GM23338 (cell line): ENCODE data around the gene NR4A2.

Experiments used
- CREB1 ChIP-seq: fragments of 250-450 bp; sonication (Bioruptor Pico); IDR thresholded peaks from 2 replicates; pipeline ENCODE4 v1.5.0; 2020; ENCODE audit warnings: low read depth, mild to moderate bottlenecking, moderate library complexity
- CTCF ChIP-seq, 2 experiments: fragments of 200-600 bp in 1 of 2; sonication (generic) in 1 of 2; conservative IDR thresholded peaks; 2 replicates each; pipeline versions ENCODE4 v1.5.1 to v1.6.1; 2016 to 2017; ENCODE audit warnings: antibody characterized with exemption in 2 of 2, low read depth in 2 of 2, mild to moderate bottlenecking in 2 of 2, moderate library complexity in 1 of 2
- ETS1 ChIP-seq: IDR thresholded peaks from 2 replicates; pipeline ENCODE4 v1.6.1; 2016; ENCODE audit warnings: antibody characterized with exemption
- EZH2 ChIP-seq: fragments of 200-600 bp; sonication (generic); IDR thresholded peaks from one replicate; pipeline ENCODE4 v1.8.0; 2017; ENCODE audit warnings: antibody characterized with exemption, mild to moderate bottlenecking, low read depth; ENCODE audit not compliant: unreplicated experiment
- EZH2phosphoT487 ChIP-seq: fragments of 200-600 bp; sonication (generic); IDR thresholded peaks from one replicate; pipeline ENCODE4 v1.8.1; 2018; ENCODE audit warnings: antibody characterized with exemption; ENCODE audit not compliant: unreplicated experiment
- JUNB ChIP-seq: IDR thresholded peaks from one replicate; pipeline ENCODE4 v1.6.1; 2016; ENCODE audit warnings: antibody characterized with exemption; ENCODE audit not compliant: unreplicated experiment
- NANOG ChIP-seq: IDR thresholded peaks from 2 replicates; pipeline ENCODE4 v1.6.1; 2016; ENCODE audit warnings: antibody characterized with exemption, borderline replicate concordance
- POLR2AphosphoS5 ChIP-seq: IDR thresholded peaks from 2 replicates; pipeline ENCODE4 v1.6.1; 2016; ENCODE audit warnings: antibody characterized with exemption, low read depth
- REST ChIP-seq: IDR thresholded peaks from one replicate; pipeline ENCODE4 v1.6.1; 2018; ENCODE audit warnings: antibody characterized with exemption; ENCODE audit not compliant: unreplicated experiment
- STAT1 ChIP-seq: IDR thresholded peaks from one replicate; pipeline ENCODE4 v1.6.1; 2016; ENCODE audit warnings: antibody characterized with exemption; ENCODE audit not compliant: unreplicated experiment
- ZNF114 ChIP-seq: fragments of 250-450 bp; sonication (Bioruptor Pico); IDR thresholded peaks from 2 replicates; pipeline ENCODE4 v1.5.0; 2020; ENCODE audit warnings: mild to moderate bottlenecking, moderate library complexity
- ZNF462 ChIP-seq: fragments of 250-450 bp; sonication (Bioruptor Pico); IDR thresholded peaks from 2 replicates; pipeline ENCODE4 v1.5.0; 2020; ENCODE audit warnings: mild to moderate bottlenecking, moderate library complexity

GRCh38 chr2:156339110-156339847, 6.8 kb upstream of the NR4A2 start:
- TF ChIP-seq CTCF (conservative IDR thresholded peaks at IDR 0.05; ENCODE audit: low read depth in 2 of 2) (no peak), CREB1 (CRISPR knock-in tag) (no peak), EZH2 (no peak), REST (no peak), ETS1 (no peak), EZH2phosphoT487 (no peak), POLR2AphosphoS5 (no peak), JUNB (no peak), ZNF114 (CRISPR knock-in tag) (no peak), NANOG (no peak), STAT1 (no peak), ZNF462 (no peak)
